Testis (tissue), 3 donors: ENCODE measurements around the gene IL2RG. TPM values are rescaled to one million over a fixed set of nuclear protein-coding genes. Genes with fewer than 3 reads are reported as not detected.

ENCODE experiments used
- DNase-seq: peaks from one replicate; pipeline ENCODE4 v3.0.0-alpha.2; 2019
- H3K27ac ChIP-seq, 2 donors: fragments of 200-600 bp; sonication (generic); one replicate each; pipeline ENCODE4 v1.5.1; 2019
- H3K27me3 ChIP-seq: fragments of 200-600 bp; sonication (generic); one replicate; pipeline ENCODE4 v1.5.1; 2019
- H3K36me3 ChIP-seq: fragments of 200-600 bp; sonication (generic); one replicate; pipeline ENCODE4 v1.5.1; 2017; ENCODE audit warnings: low read depth; ENCODE audit errors: missing control alignments
- H3K4me1 ChIP-seq: fragments of 200-600 bp; sonication (generic); one replicate; pipeline ENCODE4 v1.5.1; 2019
- H3K4me3 ChIP-seq, 2 donors: fragments of 200-600 bp; sonication (generic); one replicate each; pipeline ENCODE4 v1.5.1; 2017 to 2019
- H3K9me3 ChIP-seq: fragments of 200-600 bp; sonication (generic); one replicate; pipeline ENCODE4 v1.5.1; 2017
- CTCF ChIP-seq, 3 experiments: fragments of 450-650 bp in 2 of 3; fragments of 200-600 bp in 1 of 3; sonication (generic) in 1 of 3; IDR thresholded peaks; one replicate each; pipeline ENCODE4 v1.5.1; 2016 to 2019; ENCODE audit warnings: antibody characterized with exemption in 3 of 3, mild to moderate bottlenecking in 2 of 3, moderate library complexity in 1 of 3
- POLR2A ChIP-seq: fragments of 450-650 bp; IDR thresholded peaks from one replicate; pipeline ENCODE4 v1.6.1; 2017; ENCODE audit warnings: antibody characterized with exemption, mild to moderate bottlenecking, moderate library complexity
- WGBS, 2 donors: methylation state at CpG; one replicate each; pipeline ENCODE4 v1.1.5; 2018; 5-methylcytosine and 5-hydroxymethylcytosine counted together
- intact Hi-C: fragments of 100-400 bp; cut with DNase I; formaldehyde crosslinking; loops from one replicate; pipeline ENCODE4 v1.15.1; 2023; ENCODE audit warnings: low total_unique reads
- polyA plus RNA-seq: library from polyadenylated mRNA; stranded (reverse); fragments of 350-450 nt; fragmentation: Illumina TruSeq; extraction: RNeasy Lipid Tissue Mini Kit (QIAGEN cat#74804); gene quantifications from one replicate; pipeline ENCODE4 v1.2.3, GENCODE V29; 2014; ENCODE audit warnings: low read depth, low replicate concordance; ENCODE audit not compliant: insufficient read depth
- small RNA-seq, 2 donors: library from RNA; depleted of rRNA; stranded (forward); fragments of <200 nt; gene quantifications; one replicate each; pipeline ENCODE3, GENCODE V24; 2016
- total RNA-seq, 2 donors: library from RNA; depleted of rRNA; stranded (reverse); fragments of >200 nt; gene quantifications; one replicate each; pipeline ENCODE4 v1.2.3, GENCODE V29; 2016

Gene IL2RG
- total and polyA plus RNA-seq, 3 donors from 2014 or later: 1.7 to 7.7 (median 6.8) TPM

- DNase-seq: no peak
- Histone ChIP-seq H3K36me3 (no peaks in the 10 kb centered on the region), H3K4me3 (no peak overlapping the region), H3K9me3 (no peaks in the 10 kb centered on the region), H3K27me3 (no peaks in the 10 kb centered on the region), H3K4me1 (no peaks in the 10 kb centered on the region), H3K27ac (no peak overlapping the region)
- intact Hi-C loops: no loop called here
- TF ChIP-seq CTCF (IDR thresholded peaks at IDR 0.05) (no peak), POLR2A (no peak)
- WGBS, 2 donors: 98 to 100% methylated on average over 3 of the region's 3 CpGs
These were observed 53.4 kb downstream of the IL2RG start for GRCh38 chrX:71057848-71058530.

Small RNAs within 50 kb of the gene (small RNA-seq; reads per million reads assigned to genes)
- 0 to 0.46 reads per million in 2 donors for gene CXorf65

Other genes with a start within 250 kb of the IL2RG start
- 10 to 100 TPM in 1 of 2 donors, 1 to 10 TPM in 1; 7.1 to 17.0 TPM for gene TEX11, start 202.9 kb downstream of the IL2RG start, total RNA-seq
- gene TEX11, start 202.9 kb downstream of the IL2RG start, polyA plus RNA-seq: 12.6 TPM
- under 1 TPM; 0.74 to 0.79 TPM for gene SLC7A3, start 180.5 kb downstream of the IL2RG start, total RNA-seq
- 1.4 TPM for gene SLC7A3, start 180.5 kb downstream of the IL2RG start, polyA plus RNA-seq
- gene SNX12, start 43.2 kb downstream of the IL2RG start, total RNA-seq: 10 to 100 TPM; 35.4 to 53.1 TPM
- 39.4 TPM for gene SNX12, start 43.2 kb downstream of the IL2RG start, polyA plus RNA-seq
- 10 to 100 TPM; 58.0 to 71.8 TPM for gene FOXO4, start 15.7 kb downstream of the IL2RG start, total RNA-seq
- gene FOXO4, start 15.7 kb downstream of the IL2RG start, polyA plus RNA-seq: 39.5 TPM
- 10 to 100 TPM in 1 of 2 donors, 1 to 10 TPM in 1; 2.8 to 13.2 TPM for gene CXorf65, start 4.8 kb downstream of the IL2RG start, total RNA-seq
- 22.9 TPM for gene CXorf65, start 4.8 kb downstream of the IL2RG start, polyA plus RNA-seq
- 100 to 1,000 TPM; 102 to 110 TPM for gene MED12, start 7.0 kb upstream of the IL2RG start, total RNA-seq
- 35.0 TPM for gene MED12, start 7.0 kb upstream of the IL2RG start, polyA plus RNA-seq
- gene NLGN3, start 33.3 kb upstream of the IL2RG start, total RNA-seq: 1 to 10 TPM; 7.6 to 8.9 TPM
- gene NLGN3, start 33.3 kb upstream of the IL2RG start, polyA plus RNA-seq: 8.2 TPM
- gene GJB1, start 111.6 kb upstream of the IL2RG start, total RNA-seq: 10 to 100 TPM; 22.8 to 78.5 TPM
- 26.2 TPM for gene GJB1, start 111.6 kb upstream of the IL2RG start, polyA plus RNA-seq
- 10 to 100 TPM; 67.6 to 97.1 TPM for gene ZMYM3, start 142.6 kb upstream of the IL2RG start, total RNA-seq
- gene ZMYM3, start 142.6 kb upstream of the IL2RG start, polyA plus RNA-seq: 36.8 TPM
- gene NONO, start 172.1 kb upstream of the IL2RG start, total RNA-seq: 100 to 1,000 TPM; 203 to 262 TPM
- 174 TPM for gene NONO, start 172.1 kb upstream of the IL2RG start, polyA plus RNA-seq
- gene ITGB1BP2, start 190.2 kb upstream of the IL2RG start, total RNA-seq: 10 to 100 TPM in 1 of 2 donors, 1 to 10 TPM in 1; 6.1 to 12.4 TPM
- gene ITGB1BP2, start 190.2 kb upstream of the IL2RG start, polyA plus RNA-seq: 2.0 TPM